C4-2B (cell line): ENCODE data around the gene GALNS.

Source experiments
- H3K27ac ChIP-seq: fragments of 450-650 bp; 2 replicates; pipeline ENCODE4 v1.5.1; 2017
- CTCF ChIP-seq: fragments of 450-650 bp; conservative IDR thresholded peaks from 2 replicates; pipeline ENCODE4 v1.5.1; 2017; ENCODE audit warnings: mild to moderate bottlenecking
- ZFX ChIP-seq: fragments of 450-650 bp; IDR thresholded peaks from 2 replicates; pipeline ENCODE4 v1.6.1; 2017

GALNS gene

GRCh38 chr16:88837806-88838205, 18.9 kb downstream of the GALNS start:
- H3K27ac ChIP-seq: no peak overlapping the region
- no peak for TF ChIP-seq ZFX

GRCh38 chr16:88836791-88837190, 20.0 kb downstream of the GALNS start:
- no peak for TF ChIP-seq ZFX
- no peak for TF ChIP-seq CTCF

GRCh38 chr16:88835818-88836217, 20.9 kb downstream of the GALNS start:
- TF ChIP-seq ZFX: no peak
- no peak for TF ChIP-seq CTCF
- no peak overlapping the region for H3K27ac ChIP-seq

More at GRCh38 chr16:88836791-88837190, 20.0 kb downstream of the GALNS start:
- no peak overlapping the region for H3K27ac ChIP-seq

- H3K27ac ChIP-seq: no peak overlapping the region
- no peak for TF ChIP-seq CTCF
- TF ChIP-seq ZFX: no peak
These were observed 21.4 kb downstream of the GALNS start for GRCh38 chr16:88835383-88835782.

- no peak overlapping the region for H3K27ac ChIP-seq
- TF ChIP-seq CTCF (no peak), ZFX (no peak)
These were observed 22.1 kb downstream of the GALNS start for GRCh38 chr16:88834670-88835069.

- H3K27ac ChIP-seq: no peak overlapping the region
- TF ChIP-seq ZFX (no peak), CTCF (no peak)
These were observed 23.7 kb downstream of the GALNS start for GRCh38 chr16:88833086-88833485.

GRCh38 chr16:88831838-88832237, 24.9 kb downstream of the GALNS start:
- no peak overlapping the region for H3K27ac ChIP-seq
- TF ChIP-seq CTCF (no peak; the same call in 1 of the 2 replicates), ZFX (no peak)

- no peak overlapping the region for H3K27ac ChIP-seq
These were observed 26.0 kb downstream of the GALNS start for GRCh38 chr16:88830783-88831182.

More at GRCh38 chr16:88830783-88831182, 26.0 kb downstream of the GALNS start:
- TF ChIP-seq ZFX: no peak
- TF ChIP-seq CTCF: no peak
